BLaER1 (cell line): ENCODE data around the gene SAP30BP.
A peak's percentile ranks its signal among the peaks of the same experiment; 100 is the strongest.

Experiments
- H3K27ac ChIP-seq: shearing (Covaris generic); formaldehyde crosslinking; 2 replicates; pipeline ENCODE4 v1.8.1; 2022
- H3K27me3 ChIP-seq: shearing (Covaris generic); formaldehyde crosslinking; 2 replicates; pipeline ENCODE4 v1.8.1; 2022
- H3K36me3 ChIP-seq: shearing (Covaris generic); formaldehyde crosslinking; 2 replicates; pipeline ENCODE4 v1.8.1; 2022
- H3K4me1 ChIP-seq: shearing (Covaris generic); formaldehyde crosslinking; 2 replicates; pipeline ENCODE4 v1.8.1; 2022
- H3K4me2 ChIP-seq: shearing (Covaris generic); formaldehyde crosslinking; 2 replicates; pipeline ENCODE4 v1.8.1; 2022
- H3K4me3 ChIP-seq: shearing (Covaris generic); formaldehyde crosslinking; 2 replicates; pipeline ENCODE4 v1.8.1; 2022
- H3K9ac ChIP-seq: shearing (Covaris generic); formaldehyde crosslinking; 2 replicates; pipeline ENCODE4 v1.8.1; 2022
- H3K9me3 ChIP-seq: shearing (Covaris generic); formaldehyde crosslinking; 2 replicates; pipeline ENCODE4 v1.8.1; 2022
- H4K20me1 ChIP-seq: shearing (Covaris generic); formaldehyde crosslinking; 2 replicates; pipeline ENCODE4 v1.8.1; 2022
- Cebpa-rat ChIP-seq: shearing (Covaris generic); IDR thresholded peaks from 2 replicates; pipeline ENCODE4 v1.8.1; 2022

Gene SAP30BP

GRCh38 chr17:75691801-75692626 lies 24.9 kb downstream of the SAP30BP start:
- Histone ChIP-seq H3K9me3 (no peaks in the 10 kb centered on the region), H3K4me2 (peak overlapping the region; percentile 85), H3K36me3 (peaks cover 57% of the 10 kb centered on the region), H4K20me1 (peaks cover 19% of the 10 kb centered on the region), H3K27ac (peak overlapping the region; percentile 89), H3K4me3 (peak overlapping the region; percentile 21), H3K9ac (peak overlapping the region; percentile 75), H3K4me1 (peaks cover 70% of the 10 kb centered on the region), H3K27me3 (no peaks in the 10 kb centered on the region)
- no peak for TF ChIP-seq Cebpa-rat

GRCh38 chr17:75692976-75693375 lies 25.8 kb downstream of the SAP30BP start:
- Histone ChIP-seq H3K4me3 (no peak overlapping the region), H3K4me2 (peak overlapping the region; percentile 85), H3K9me3 (no peaks in the 10 kb centered on the region), H4K20me1 (peaks cover 29% of the 10 kb centered on the region), H3K9ac (0 out of 2 replicates have a peak overlapping the region, but pooled peaks have one; percentile 28), H3K27me3 (no peaks in the 10 kb centered on the region), H3K4me1 (peaks cover 70% of the 10 kb centered on the region), H3K36me3 (peaks cover 66% of the 10 kb centered on the region), H3K27ac (peak overlapping the region; percentile 22; the same call in 1 of the 2 replicates)
- no peak for TF ChIP-seq Cebpa-rat

GRCh38 chr17:75693500-75694481 lies 26.7 kb downstream of the SAP30BP start:
- H3K4me3 ChIP-seq = no peak overlapping the region
- H3K4me1 ChIP-seq = peaks cover 70% of the 10 kb centered on the region
- peak overlapping the region; percentile 23 for H3K27ac ChIP-seq
- TF ChIP-seq Cebpa-rat = no peak
- H3K36me3 ChIP-seq = peaks cover 74% of the 10 kb centered on the region
- no peaks in the 10 kb centered on the region for H3K9me3 ChIP-seq
- H3K4me2 ChIP-seq = no peak overlapping the region; the same call in 1 of the 2 replicates
- H3K9ac ChIP-seq = 0 out of 2 replicates have a peak overlapping the region, but pooled peaks have one; percentile 26
- H3K27me3 ChIP-seq = no peaks in the 10 kb centered on the region
- peaks cover 37% of the 10 kb centered on the region for H4K20me1 ChIP-seq

- Histone ChIP-seq H4K20me1 (peaks cover 37% of the 10 kb centered on the region), H3K4me3 (no peak overlapping the region), H3K9me3 (no peaks in the 10 kb centered on the region), H3K27me3 (no peaks in the 10 kb centered on the region), H3K4me1 (peaks cover 65% of the 10 kb centered on the region), H3K36me3 (peaks cover 82% of the 10 kb centered on the region), H3K27ac (no peak overlapping the region), H3K4me2 (no peak overlapping the region), H3K9ac (no peak overlapping the region)
- no peak for TF ChIP-seq Cebpa-rat
Observed at GRCh38 chr17:75694536-75694935, 27.4 kb downstream of the SAP30BP start.

GRCh38 chr17:75695141-75695829 lies 28.1 kb downstream of the SAP30BP start:
- H3K4me2 ChIP-seq = no peak overlapping the region
- no peaks in the 10 kb centered on the region for H3K27me3 ChIP-seq
- no peak overlapping the region for H3K27ac ChIP-seq
- peaks cover 37% of the 10 kb centered on the region for H4K20me1 ChIP-seq
- H3K36me3 ChIP-seq = peaks cover 89% of the 10 kb centered on the region
- H3K9ac ChIP-seq = no peak overlapping the region
- TF ChIP-seq Cebpa-rat = no peak
- no peaks in the 10 kb centered on the region for H3K9me3 ChIP-seq
- no peak overlapping the region for H3K4me3 ChIP-seq
- peaks cover 57% of the 10 kb centered on the region for H3K4me1 ChIP-seq

- no peaks in the 10 kb centered on the region for H3K9me3 ChIP-seq
- peaks cover 37% of the 10 kb centered on the region for H4K20me1 ChIP-seq
- no peak overlapping the region for H3K9ac ChIP-seq
- H3K4me3 ChIP-seq = no peak overlapping the region
- peaks cover 52% of the 10 kb centered on the region for H3K4me1 ChIP-seq
- no peak overlapping the region for H3K27ac ChIP-seq
- H3K4me2 ChIP-seq = no peak overlapping the region
- no peaks in the 10 kb centered on the region for H3K27me3 ChIP-seq
- TF ChIP-seq Cebpa-rat = no peak
- H3K36me3 ChIP-seq = peaks cover 89% of the 10 kb centered on the region
Observed at GRCh38 chr17:75695830-75696271, 28.7 kb downstream of the SAP30BP start.

- Histone ChIP-seq H3K4me1 (peaks cover 32% of the 10 kb centered on the region), H3K27ac (peak overlapping the region; percentile 56), H3K4me2 (peak overlapping the region; percentile 78), H3K9me3 (no peaks in the 10 kb centered on the region), H3K36me3 (peaks cover 98% of the 10 kb centered on the region), H4K20me1 (peaks cover 23% of the 10 kb centered on the region), H3K4me3 (no peak overlapping the region), H3K27me3 (no peaks in the 10 kb centered on the region), H3K9ac (peak overlapping the region; percentile 69)
- TF ChIP-seq Cebpa-rat = no peak
Observed at GRCh38 chr17:75697651-75698291, 30.6 kb downstream of the SAP30BP start.

GRCh38 chr17:75698659-75699058 lies 31.5 kb downstream of the SAP30BP start:
- peaks cover 98% of the 10 kb centered on the region for H3K36me3 ChIP-seq

More at GRCh38 chr17:75698659-75699058, 31.5 kb downstream of the SAP30BP start:
- H3K4me2 ChIP-seq = peak overlapping the region; percentile 78; the same call in 1 of the 2 replicates
- no peak overlapping the region; the same call in 1 of the 2 replicates for H3K27ac ChIP-seq
- peaks cover 24% of the 10 kb centered on the region for H3K4me1 ChIP-seq
- no peak for TF ChIP-seq Cebpa-rat
- H3K9ac ChIP-seq = no peak overlapping the region
- no peaks in the 10 kb centered on the region for H3K27me3 ChIP-seq
- peaks cover 23% of the 10 kb centered on the region for H4K20me1 ChIP-seq
- no peaks in the 10 kb centered on the region for H3K9me3 ChIP-seq
- H3K4me3 ChIP-seq = no peak overlapping the region
